SK-N-SH treated with all-trans-retinoic acid at 6 μM for 48 hours (cell line): ENCODE measurements around the gene MGST3.

Source experiments
- ATAC-seq: fragments of 200-7000 bp; cut with Tn5 transposase; 3 replicates; pipeline ENCODE4 v1.9.1; 2020; ENCODE audit warnings: mild to moderate bottlenecking, moderate library complexity
- ARNTL ChIP-seq: fragments of 450-650 bp; formaldehyde crosslinking; IDR thresholded peaks from 2 replicates; pipeline ENCODE4 v1.5.0; 2020; ENCODE audit warnings: low read depth, mild to moderate bottlenecking, moderate library complexity, borderline replicate concordance
- BACH2 ChIP-seq: fragments of 250-450 bp; sonication (Bioruptor Pico); IDR thresholded peaks from 2 replicates; pipeline ENCODE4 v1.9.0; 2021; ENCODE audit warnings: mild to moderate bottlenecking, borderline replicate concordance
- CREB5 ChIP-seq: fragments of 250-450 bp; sonication (Bioruptor Pico); IDR thresholded peaks from 2 replicates; pipeline ENCODE4 v1.5.1; 2020; ENCODE audit warnings: low read depth, mild to moderate bottlenecking, moderate library complexity
- CSDC2 ChIP-seq: fragments of 250-450 bp; sonication (Bioruptor Pico); IDR thresholded peaks from 2 replicates; pipeline ENCODE4 v1.5.0; 2020; ENCODE audit warnings: mild to moderate bottlenecking, moderate library complexity
- CSRNP3 ChIP-seq: fragments of 250-450 bp; sonication (Bioruptor Pico); IDR thresholded peaks from 2 replicates; pipeline ENCODE4 v1.5.1; 2021; ENCODE audit warnings: mild to moderate bottlenecking, moderate library complexity
- ESRRG ChIP-seq: fragments of 250-450 bp; sonication (Bioruptor Pico); IDR thresholded peaks from 2 replicates; pipeline ENCODE4 v1.6.1; 2021; ENCODE audit warnings: mild to moderate bottlenecking
- GLIS3 ChIP-seq: fragments of 250-450 bp; sonication (Bioruptor Pico); IDR thresholded peaks from 2 replicates; pipeline ENCODE4 v1.5.0; 2020; ENCODE audit warnings: mild to moderate bottlenecking, moderate library complexity
- ISL1 ChIP-seq: fragments of 250-450 bp; sonication (Bioruptor Pico); IDR thresholded peaks from 2 replicates; pipeline ENCODE4 v2.1.2; 2022; ENCODE audit warnings: mild to moderate bottlenecking, moderate library complexity
- OSR1 ChIP-seq: fragments of 250-450 bp; sonication (Bioruptor Pico); IDR thresholded peaks from 2 replicates; pipeline ENCODE4 v1.8.0; 2022; ENCODE audit warnings: moderate library complexity, mild to moderate bottlenecking, inconsistent platforms
- PATZ1 ChIP-seq: fragments of 250-450 bp; sonication (Bioruptor Pico); IDR thresholded peaks from 2 replicates; pipeline ENCODE4 v1.8.0; 2020; ENCODE audit warnings: mild to moderate bottlenecking, moderate library complexity, borderline replicate concordance
- POU6F1 ChIP-seq: fragments of 250-450 bp; sonication (Bioruptor Pico); IDR thresholded peaks from 2 replicates; pipeline ENCODE4 v1.8.0; 2021; ENCODE audit warnings: low read depth, mild to moderate bottlenecking, moderate library complexity, borderline replicate concordance
- PPARA ChIP-seq: fragments of 250-450 bp; sonication (Bioruptor Pico); IDR thresholded peaks from 2 replicates; pipeline ENCODE4 v1.5.0; 2020; ENCODE audit warnings: mild to moderate bottlenecking, borderline replicate concordance
- RARB ChIP-seq: fragments of 250-450 bp; sonication (Bioruptor Pico); IDR thresholded peaks from 2 replicates; pipeline ENCODE4 v1.8.0; 2021; ENCODE audit warnings: mild to moderate bottlenecking, moderate library complexity
- SNAI2 ChIP-seq: fragments of 250-450 bp; sonication (Bioruptor Pico); IDR thresholded peaks from 2 replicates; pipeline ENCODE4 v1.5.0; 2020; ENCODE audit warnings: mild to moderate bottlenecking, moderate library complexity
- TCF4 ChIP-seq: fragments of 250-450 bp; sonication (Bioruptor Pico); IDR thresholded peaks from 2 replicates; pipeline ENCODE4 v1.8.0; 2021; ENCODE audit warnings: mild to moderate bottlenecking, moderate library complexity, borderline replicate concordance
- TOX ChIP-seq: fragments of 250-450 bp; sonication (Bioruptor Pico); IDR thresholded peaks from 2 replicates; pipeline ENCODE4 v1.8.0; 2021; ENCODE audit warnings: mild to moderate bottlenecking, moderate library complexity, borderline replicate concordance
- ZC3H10 ChIP-seq: fragments of 250-450 bp; sonication (Bioruptor Pico); IDR thresholded peaks from 2 replicates; pipeline ENCODE4 v1.5.1; 2021; ENCODE audit warnings: mild to moderate bottlenecking, moderate library complexity
- ZFP3 ChIP-seq: fragments of 250-450 bp; sonication (Bioruptor Pico); IDR thresholded peaks from 2 replicates; pipeline ENCODE4 v1.5.0; 2020; ENCODE audit warnings: mild to moderate bottlenecking, moderate library complexity
- ZFP30 ChIP-seq: fragments of 450-650 bp; formaldehyde crosslinking; IDR thresholded peaks from 2 replicates; pipeline ENCODE4 v1.5.0; 2022; ENCODE audit warnings: mild to moderate bottlenecking, moderate library complexity
- ZNF565 ChIP-seq: fragments of 450-650 bp; formaldehyde crosslinking; conservative IDR thresholded peaks from 2 replicates; pipeline ENCODE4 v1.5.0; 2020; ENCODE audit warnings: low read depth, mild to moderate bottlenecking, moderate library complexity
- ZNF70 ChIP-seq: fragments of 450-650 bp; formaldehyde crosslinking; IDR thresholded peaks from 2 replicates; pipeline ENCODE4 v1.5.0; 2020; ENCODE audit warnings: mild to moderate bottlenecking, moderate library complexity
- ZNF8 ChIP-seq: fragments of 450-650 bp; formaldehyde crosslinking; IDR thresholded peaks from 2 replicates; pipeline ENCODE4 v1.5.0; 2020; ENCODE audit warnings: mild to moderate bottlenecking, moderate library complexity

MGST3 gene

GRCh38 chr1:165632152-165632469 is 1.1 kb downstream of the MGST3 start:
- TF ChIP-seq POU6F1 (CRISPR knock-in tag) = no peak
- no peak for TF ChIP-seq ZNF565 (CRISPR knock-in tag)
- no peak for TF ChIP-seq ZNF8 (CRISPR knock-in tag)
- no peak for TF ChIP-seq ESRRG (CRISPR knock-in tag)
- no peak for TF ChIP-seq ZC3H10
- TF ChIP-seq TCF4 = no peak
- TF ChIP-seq CREB5 (CRISPR knock-in tag) = no peak
- no peak for TF ChIP-seq TOX (CRISPR knock-in tag)
- no peak for TF ChIP-seq ZFP30 (CRISPR knock-in tag)
- no peak for TF ChIP-seq CSRNP3
- TF ChIP-seq, all 23 proteins: peak for 0
- no peak for ATAC-seq

GRCh38 chr1:165632491-165632890 is 1.5 kb downstream of the MGST3 start:
- ATAC-seq = no peak
- TF ChIP-seq ZNF565 (CRISPR knock-in tag) = no peak
- no peak for TF ChIP-seq PATZ1 (CRISPR knock-in tag)
- TF ChIP-seq ZFP30 (CRISPR knock-in tag) = no peak
- no peak for TF ChIP-seq ZNF70 (CRISPR knock-in tag)
- no peak for TF ChIP-seq PPARA (CRISPR knock-in tag)
- TF ChIP-seq SNAI2 (CRISPR knock-in tag) = no peak
- TF ChIP-seq CSRNP3 = no peak
- TF ChIP-seq ZNF8 (CRISPR knock-in tag) = no peak

GRCh38 chr1:165633614-165634013 is 2.6 kb downstream of the MGST3 start:
- ATAC-seq = no peak
- TF ChIP-seq ISL1 (CRISPR knock-in tag) (no peak), ZC3H10 (no peak), RARB (CRISPR knock-in tag) (no peak), ZFP3 (CRISPR knock-in tag) (no peak), ZNF8 (CRISPR knock-in tag) (no peak), TCF4 (no peak), POU6F1 (CRISPR knock-in tag) (no peak), GLIS3 (no peak), ARNTL (CRISPR knock-in tag) (no peak), PATZ1 (CRISPR knock-in tag) (no peak), PPARA (CRISPR knock-in tag) (no peak), CSDC2 (CRISPR knock-in tag) (no peak), BACH2 (CRISPR knock-in tag) (no peak), CREB5 (CRISPR knock-in tag) (no peak), CSRNP3 (no peak), SNAI2 (CRISPR knock-in tag) (no peak), OSR1 (CRISPR knock-in tag) (no peak), ESRRG (CRISPR knock-in tag) (no peak), TOX (CRISPR knock-in tag) (no peak)
